RWPE2 (cell line): ENCODE results near the gene GGA2.
A peak's percentile ranks its signal among the peaks of the same experiment; 100 is the strongest.
"Not testable (repeated sequence)": the region's sequence is repeated elsewhere in the genome, so short reads cannot be mapped to it uniquely, and the experiment has no call there.

Experiments used
- ATAC-seq: fragments of 200-7000 bp; cut with Tn5 transposase; 3 replicates; pipeline ENCODE4 v1.9.1; 2021; ENCODE audit warnings: low read depth
- DNase-seq: peaks from one replicate; pipeline ENCODE4 v3.0.0-alpha.2; 2020; ENCODE audit warnings: low spot score
- H3K27ac ChIP-seq: fragments of 450-650 bp; 2 replicates; pipeline ENCODE4 v1.5.1; 2017; ENCODE audit warnings: mild to moderate bottlenecking; ENCODE audit not compliant: poor library complexity, severe bottlenecking
- H3K27me3 ChIP-seq: fragments of 250-450 bp; sonication (Bioruptor Pico); 2 replicates; pipeline ENCODE4 v1.5.1; 2021; ENCODE audit warnings: mild to moderate bottlenecking, moderate library complexity; ENCODE audit not compliant: insufficient read depth, poor library complexity, severe bottlenecking
- H3K36me3 ChIP-seq: fragments of 250-450 bp; sonication (Bioruptor Pico); 2 replicates; pipeline ENCODE4 v1.5.1; 2020; ENCODE audit warnings: low read depth, mild to moderate bottlenecking, moderate library complexity
- H3K4me1 ChIP-seq: fragments of 250-450 bp; sonication (Bioruptor Pico); 2 replicates; pipeline ENCODE4 v1.5.1; 2021; ENCODE audit warnings: mild to moderate bottlenecking, moderate library complexity; ENCODE audit not compliant: insufficient read depth, poor library complexity, severe bottlenecking
- H3K4me3 ChIP-seq: fragments of 250-450 bp; sonication (Bioruptor Pico); 2 replicates; pipeline ENCODE4 v1.5.1; 2021; ENCODE audit warnings: mild to moderate bottlenecking, moderate library complexity; ENCODE audit not compliant: severe bottlenecking
- H3K9me3 ChIP-seq: fragments of 250-450 bp; sonication (Bioruptor Pico); 2 replicates; pipeline ENCODE4 v1.5.1; 2021; ENCODE audit warnings: mild to moderate bottlenecking, moderate library complexity; ENCODE audit not compliant: severe bottlenecking
- TF ChIP-seq, protein P1 (sequence below): fragments of 450-650 bp; IDR thresholded peaks from one replicate; pipeline ENCODE4 v1.5.1; 2017; ENCODE audit warnings: mild to moderate bottlenecking, moderate library complexity; ENCODE audit not compliant: poor library complexity, severe bottlenecking

GGA2 gene

DNA sequence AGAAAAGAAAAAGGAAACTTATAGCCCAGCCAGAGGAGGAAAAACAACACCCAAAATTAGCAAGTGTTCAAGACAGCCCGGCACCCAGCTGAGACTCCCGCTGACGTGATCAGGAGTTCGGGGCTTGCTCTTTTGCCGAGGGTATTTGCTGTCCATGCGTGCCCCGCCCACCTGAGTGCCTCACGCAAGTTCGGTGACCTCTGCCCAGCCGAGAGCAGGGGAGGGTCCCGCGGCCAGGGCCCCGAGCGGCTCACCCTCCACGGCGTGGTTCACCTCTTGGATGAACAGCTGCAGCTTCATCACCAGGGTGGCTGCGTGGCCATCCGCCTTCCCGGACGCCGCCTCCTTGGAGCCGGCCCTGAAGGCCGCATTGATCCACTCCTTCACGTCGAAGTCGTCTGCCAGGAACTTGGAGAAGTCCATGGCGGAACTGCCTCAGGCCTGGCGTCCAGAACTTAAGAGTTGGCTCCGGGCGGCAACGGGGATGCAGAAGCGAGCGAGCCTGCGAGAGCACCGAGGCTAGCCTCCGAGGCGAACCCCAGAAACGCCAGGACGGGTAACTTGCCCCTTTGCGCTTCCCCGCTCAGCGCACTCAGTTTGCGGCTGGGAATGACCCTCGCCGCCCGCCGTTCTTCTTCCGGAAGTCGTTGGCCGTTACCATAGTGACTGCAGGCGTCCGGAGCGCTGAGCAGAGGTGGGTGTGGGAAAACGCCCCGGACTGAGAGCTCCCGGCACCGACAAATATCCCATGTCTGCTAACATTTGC lies 57.5 kb downstream of the GGA2 start, which contains the start of gene COG7:
TSS of gene COG7 (minus strand) at position 618 of the 766 bp plus-strand sequence. CDS start at position 423, 195 bp downstream.
- peak within 1 kb of the TSS; percentile 55 for H3K4me3 ChIP-seq
- TF ChIP-seq, protein P1, sequence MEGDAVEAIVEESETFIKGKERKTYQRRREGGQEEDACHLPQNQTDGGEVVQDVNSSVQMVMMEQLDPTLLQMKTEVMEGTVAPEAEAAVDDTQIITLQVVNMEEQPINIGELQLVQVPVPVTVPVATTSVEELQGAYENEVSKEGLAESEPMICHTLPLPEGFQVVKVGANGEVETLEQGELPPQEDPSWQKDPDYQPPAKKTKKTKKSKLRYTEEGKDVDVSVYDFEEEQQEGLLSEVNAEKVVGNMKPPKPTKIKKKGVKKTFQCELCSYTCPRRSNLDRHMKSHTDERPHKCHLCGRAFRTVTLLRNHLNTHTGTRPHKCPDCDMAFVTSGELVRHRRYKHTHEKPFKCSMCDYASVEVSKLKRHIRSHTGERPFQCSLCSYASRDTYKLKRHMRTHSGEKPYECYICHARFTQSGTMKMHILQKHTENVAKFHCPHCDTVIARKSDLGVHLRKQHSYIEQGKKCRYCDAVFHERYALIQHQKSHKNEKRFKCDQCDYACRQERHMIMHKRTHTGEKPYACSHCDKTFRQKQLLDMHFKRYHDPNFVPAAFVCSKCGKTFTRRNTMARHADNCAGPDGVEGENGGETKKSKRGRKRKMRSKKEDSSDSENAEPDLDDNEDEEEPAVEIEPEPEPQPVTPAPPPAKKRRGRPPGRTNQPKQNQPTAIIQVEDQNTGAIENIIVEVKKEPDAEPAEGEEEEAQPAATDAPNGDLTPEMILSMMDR, result no peak
- H3K9me3 ChIP-seq, result no peaks in the 10 kb centered on the region
- ATAC-seq (peak; percentile 85), DNase-seq (peak; percentile 89)
- H3K27me3 ChIP-seq, result no peaks in the 10 kb centered on the region
- peaks cover 4% of the 10 kb centered on the region; the same call in 1 of the 2 replicates for H3K36me3 ChIP-seq
- H3K27ac ChIP-seq, result peak within 1 kb of the TSS; percentile 51
- peaks cover 8% of the 10 kb centered on the region for H3K4me1 ChIP-seq

DNA sequence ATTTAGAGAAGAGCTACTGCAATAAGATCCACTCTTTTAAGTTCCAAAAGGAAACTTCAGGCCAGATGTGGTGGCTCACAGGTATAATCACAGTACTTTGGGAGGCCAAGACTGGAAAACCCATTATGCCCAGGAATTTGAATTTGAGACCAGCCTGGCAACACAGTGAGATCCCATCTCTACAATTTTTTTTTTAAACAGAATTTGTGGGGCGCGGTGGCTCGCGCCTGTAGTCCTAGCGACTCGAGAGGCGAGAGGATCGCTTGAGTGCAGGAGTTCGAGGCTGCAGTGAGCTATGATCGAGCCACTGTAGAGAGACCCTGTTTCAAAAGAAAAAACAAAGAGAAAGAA lies 58.1 kb downstream of the GGA2 start:
- no peak for DNase-seq
- TF ChIP-seq, protein P1, result no peak
- no peaks in the 10 kb centered on the region for H3K9me3 ChIP-seq
- ATAC-seq, result no peak
- peak overlapping the region; percentile 51 for H3K27ac ChIP-seq
- no peaks in the 10 kb centered on the region for H3K27me3 ChIP-seq
- peak overlapping the region; percentile 55 for H3K4me3 ChIP-seq
- peaks cover 4% of the 10 kb centered on the region; the same call in 1 of the 2 replicates for H3K36me3 ChIP-seq
- peaks cover 8% of the 10 kb centered on the region for H3K4me1 ChIP-seq

DNA sequence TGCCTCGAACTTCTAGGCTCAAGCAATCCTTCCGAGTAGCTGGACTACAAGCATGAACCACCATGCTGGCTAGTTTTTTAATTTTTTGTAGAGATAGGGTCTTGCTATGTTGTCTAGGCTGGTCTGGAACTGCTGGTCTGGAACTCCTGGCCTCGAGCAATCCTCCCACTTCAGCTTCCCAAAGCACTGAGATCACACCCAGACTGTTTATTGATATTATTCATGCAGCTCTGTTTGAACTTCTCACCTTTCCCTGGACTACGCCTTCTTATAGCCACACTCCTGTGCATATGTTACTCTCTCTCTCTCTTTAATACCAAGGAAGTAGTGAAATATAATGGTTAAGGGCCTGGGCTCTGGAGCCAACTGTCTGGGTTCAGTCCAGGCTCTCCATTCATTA lies 61.9 kb downstream of the GGA2 start:
- H3K9me3 ChIP-seq, result no peaks in the 10 kb centered on the region
- H3K27me3 ChIP-seq, result no peaks in the 10 kb centered on the region
- peaks cover 8% of the 10 kb centered on the region for H3K4me1 ChIP-seq
- ATAC-seq (0 out of 3 replicates have a peak, but pooled peaks have one; percentile 12), DNase-seq (no peak)
- TF ChIP-seq, protein P1, result no peak
- H3K4me3 ChIP-seq, result no peak overlapping the region
- H3K27ac ChIP-seq, result no peak overlapping the region
- peaks cover 24% of the 10 kb centered on the region for H3K36me3 ChIP-seq

DNA sequence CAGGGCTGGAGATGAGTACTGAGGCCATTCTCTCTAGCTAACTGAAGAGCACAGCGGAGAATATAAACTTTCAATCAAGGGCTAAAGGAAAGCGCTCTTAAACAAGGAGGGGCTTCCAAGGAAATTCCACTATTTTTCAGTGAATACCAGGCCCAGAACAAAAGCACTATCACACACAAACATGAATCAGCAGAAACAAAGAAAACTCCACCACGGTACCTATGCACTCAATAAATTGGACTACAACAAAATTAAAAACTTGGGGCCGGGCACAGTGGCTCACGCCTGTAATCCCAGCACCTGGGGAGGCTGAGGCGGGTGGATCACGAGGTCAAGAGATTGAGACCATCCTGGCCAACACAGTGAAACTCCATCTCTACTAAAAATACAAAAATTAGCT lies 72.8 kb downstream of the GGA2 start:
- not testable (repeated sequence) for H3K9me3 ChIP-seq, DNase-seq, H3K4me1 ChIP-seq, H3K27me3 ChIP-seq, H3K27ac ChIP-seq, ATAC-seq, H3K4me3 ChIP-seq
- H3K36me3 ChIP-seq, result peaks cover 66% of the 10 kb centered on the region

DNA sequence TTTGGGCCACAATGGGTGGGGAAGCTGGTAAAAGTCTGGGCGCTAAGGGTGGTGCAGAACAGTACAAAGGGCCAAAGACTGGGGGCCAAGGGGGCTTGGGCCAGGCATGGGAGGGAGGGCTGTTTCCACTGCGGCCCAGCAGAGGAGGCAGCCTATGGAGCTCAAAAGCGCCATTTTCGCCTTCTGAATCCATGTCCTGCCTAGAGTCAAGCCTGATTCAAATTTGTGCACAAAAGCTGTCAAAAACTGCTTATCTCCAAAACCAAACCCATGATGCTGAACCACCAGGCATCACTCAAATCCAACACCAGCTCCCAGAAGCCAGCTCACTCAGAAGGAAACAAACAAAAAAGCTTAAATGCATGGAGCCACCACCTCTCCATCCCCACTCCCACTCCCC lies 73.3 kb downstream of the GGA2 start:
- ATAC-seq (no peak), DNase-seq (no peak)
- Histone ChIP-seq H3K4me3 (no peak overlapping the region), H3K36me3 (peaks cover 67% of the 10 kb centered on the region), H3K4me1 (no peaks in the 10 kb centered on the region), H3K27me3 (no peaks in the 10 kb centered on the region), H3K9me3 (no peaks in the 10 kb centered on the region), H3K27ac (no peak overlapping the region)
- TF ChIP-seq, protein P1, result no peak
